Thyroid gland (tissue), 4 donors: ENCODE results near the gene NQO2.
"Not testable (repeated sequence)": the region's sequence is repeated elsewhere in the genome, so short reads cannot be mapped to it uniquely, and the experiment has no call there.

ENCODE experiments used
- CTCF ChIP-seq, 6 experiments: fragments of 200-600 bp in 3 of 6; fragments of 450-650 bp in 3 of 6; sonication (generic) in 3 of 6; IDR thresholded peaks; one replicate each; pipeline ENCODE4 v1.5.1; 2016 to 2019; ENCODE audit warnings: antibody characterized with exemption in 6 of 6, mild to moderate bottlenecking in 2 of 6, inconsistent platforms in 1 of 6, moderate library complexity in 1 of 6
- POLR2A ChIP-seq, 2 donors: fragments of 450-650 bp; IDR thresholded peaks; one replicate each; pipeline ENCODE4 v1.6.1; 2017; ENCODE audit warnings: antibody characterized with exemption in 2 of 2, mild to moderate bottlenecking in 2 of 2, moderate library complexity in 1 of 2

- TF ChIP-seq CTCF, POLR2A (IDR thresholded peaks at IDR 0.05): not testable (repeated sequence)
These were observed 27.5 kb upstream of the NQO2 start for GRCh38 chr6:2972219-2972487.
